K562 (cell line): ENCODE results near the gene SLC6A1. TPM values are rescaled to one million over a fixed set of nuclear protein-coding genes. Genes with fewer than 3 reads are reported as not detected.
"Not testable (repeated sequence)": the region's sequence is repeated elsewhere in the genome, so short reads cannot be mapped to it uniquely, and the experiment has no call there.

Experiments used
- ATAC-seq: fragments of 200-7000 bp; cut with Tn5 transposase; 3 replicates; pipeline ENCODE4 v1.9.1; 2020; ENCODE audit warnings: moderate library complexity
- BruUV-seq: library from RNA; stranded (reverse); fragments of 400-500 nt; replicated peaks from 2 replicates; lab custom pipeline; 2021; lab: Mats Ljungman, UMichigan
- CTCF ChIA-PET: fragments of 300-600 bp; formaldehyde crosslinking; extraction: SDS; loops from one replicate; lab custom pipeline; 2021; ENCODE audit warnings: low intra/inter-chr PET ratio; lab: Yijun Ruan, JAX
- POLR2A ChIA-PET: fragments of 300-600, 350-650 bp; sonication (Branson Sonifier 250); formaldehyde crosslinking; extraction: SDS; loops from one replicate; lab custom pipeline; 2021; ENCODE audit warnings: antibody characterized with exemption, inconsistent platforms; lab: Yijun Ruan, JAX
- DNase-seq, 4 experiments: peaks; one replicate each; pipeline versions ENCODE4 v3.0.0 to v3.0.0-alpha.2; 2011 to 2018; ENCODE audit warnings: low spot score in 3 of 4, mixed read lengths in 3 of 4; ENCODE audit errors: extremely low read depth in 1 of 4
- FAIRE-seq: peaks from 2 replicates; lab custom pipeline; 2011; peaks lifted over from hg19 to GRCh38; lab: Jason Lieb, UNC
- H2AFZ ChIP-seq: 2 replicates; pipeline ENCODE4 v1.6.0; 2011; ENCODE audit warnings: low read depth, low read length, control low read depth, inconsistent platforms
- H3K27ac ChIP-seq: fragments of 200-600 bp; 3 replicates; pipeline ENCODE4 v1.8.0; 2011; ENCODE audit warnings: low read depth, mild to moderate bottlenecking, control low read depth, inconsistent platforms, low read length, moderate library complexity, mixed read lengths; ENCODE audit errors: extremely low read depth
- H3K27me3 ChIP-seq, 2 experiments: fragments of 300-600 bp in 1 of 2; 2 replicates in 1 of 2; 3 replicates in 1 of 2; pipeline versions ENCODE4 v1.6.0 to v1.8.0; 2011; ENCODE audit warnings: inconsistent platforms in 2 of 2, low read length in 2 of 2, mild to moderate bottlenecking in 1 of 2, mixed read lengths in 1 of 2, moderate library complexity in 1 of 2; ENCODE audit not compliant: control insufficient read depth in 2 of 2, insufficient read depth in 2 of 2
- H3K36me3 ChIP-seq: fragments of 300-600 bp; 3 replicates; pipeline ENCODE4 v1.8.0; 2011; ENCODE audit warnings: mild to moderate bottlenecking, low read length, inconsistent platforms; ENCODE audit not compliant: control insufficient read depth, insufficient read depth
- H3K4me1 ChIP-seq, 2 experiments: fragments of 200-600 bp in 1 of 2; replicated peaks in 1 of 2; 2 replicates in 1 of 2; 3 replicates in 1 of 2; pipeline versions ENCODE4 v1.5.1 to v1.8.0; 2011; ENCODE audit warnings: inconsistent platforms in 2 of 2, low read length in 2 of 2, mild to moderate bottlenecking in 1 of 2, mixed read lengths in 1 of 2, moderate library complexity in 1 of 2; ENCODE audit not compliant: control insufficient read depth in 2 of 2, insufficient read depth in 2 of 2
- H3K4me2 ChIP-seq: 2 replicates; pipeline ENCODE4 v1.6.1; 2011; ENCODE audit warnings: low read length, control low read depth, inconsistent platforms, mixed read lengths; ENCODE audit not compliant: insufficient read depth
- H3K4me3 ChIP-seq: fragments of 200-600 bp; sonication (generic), shearing (Covaris generic); 2 replicates; pipeline ENCODE4 v1.5.1; 2016; ENCODE audit warnings: control low read depth, inconsistent platforms
- H3K79me2 ChIP-seq: fragments of 200-600 bp; 3 replicates; pipeline ENCODE4 v1.8.0; 2011; ENCODE audit warnings: low read length, inconsistent platforms; ENCODE audit not compliant: control insufficient read depth, insufficient read depth
- H3K9ac ChIP-seq, 2 experiments: 2 replicates each; pipeline versions ENCODE4 v1.6.0 to v1.6.1; 2011; ENCODE audit warnings: low read depth in 2 of 2, low read length in 2 of 2, control low read depth in 1 of 2, inconsistent platforms in 1 of 2, mild to moderate bottlenecking in 1 of 2, mixed read lengths in 1 of 2; ENCODE audit not compliant: insufficient read depth in 1 of 2
- H3K9me1 ChIP-seq: one replicate; pipeline ENCODE4 v1.6.0; 2011; ENCODE audit warnings: inconsistent platforms, mild to moderate bottlenecking, low read length, moderate library complexity; ENCODE audit not compliant: control insufficient read depth, insufficient read depth
- H3K9me3 ChIP-seq: replicated peaks from 2 replicates; pipeline ENCODE4 v1.5.1; 2011; ENCODE audit warnings: low read depth, low read length, inconsistent platforms; ENCODE audit not compliant: control insufficient read depth, insufficient read depth
- H4K20me1 ChIP-seq: replicated peaks from 2 replicates; pipeline ENCODE4 v1.6.1; 2011; ENCODE audit warnings: low read length, inconsistent platforms, mixed read lengths; ENCODE audit not compliant: control insufficient read depth, insufficient read depth
- BRD4 ChIP-seq: fragments of 200-600 bp; sonication (generic); IDR thresholded peaks from 2 replicates; pipeline ENCODE4 v1.6.1; 2017; ENCODE audit warnings: inconsistent platforms
- CBX3 ChIP-seq, 2 experiments: IDR thresholded peaks; 1 replicate in 1 of 2; 2 replicates in 1 of 2; pipeline ENCODE4 v1.6.1; 2012; ENCODE audit warnings: inconsistent platforms in 2 of 2, low read length in 2 of 2, borderline replicate concordance in 1 of 2, control low read depth in 1 of 2
- CSDE1 ChIP-seq, 2 experiments: fragments of 450-650 bp; IDR thresholded peaks; 2 replicates each; pipeline ENCODE4 v1.6.1; 2016; ENCODE audit warnings: mild to moderate bottlenecking in 1 of 2
- ETV6 ChIP-seq, 3 experiments: fragments of 150-350 bp in 1 of 3; sonication (generic) in 1 of 3; formaldehyde crosslinking in 1 of 3; IDR thresholded peaks; 2 replicates each; pipeline versions ENCODE4 v1.6.1 to v1.8.0; 2014 to 2022; ENCODE audit warnings: borderline replicate concordance in 2 of 3, low read depth in 2 of 3, antibody characterized with exemption in 1 of 3, low read length in 1 of 3, mild to moderate bottlenecking in 1 of 3, missing genetic modification reagents in 1 of 3
- HNRNPLL ChIP-seq: fragments of 200-400 bp; formaldehyde crosslinking; IDR thresholded peaks from 2 replicates; pipeline ENCODE4 v1.6.1; 2017; ENCODE audit warnings: low read length, low read depth, mild to moderate bottlenecking; ENCODE audit not compliant: poor library complexity, severe bottlenecking
- MCM2 ChIP-seq: fragments of 450-650 bp; IDR thresholded peaks from 2 replicates; pipeline ENCODE4 v1.6.1; 2017; ENCODE audit warnings: low read depth, mild to moderate bottlenecking
- MCM7 ChIP-seq, 2 experiments: fragments of 450-650 bp; IDR thresholded peaks; 2 replicates each; pipeline ENCODE4 v1.6.1; 2016 to 2018
- MTA3 ChIP-seq: fragments of 450-650 bp; formaldehyde crosslinking; IDR thresholded peaks from 2 replicates; pipeline ENCODE4 v1.6.1; 2017; ENCODE audit warnings: mild to moderate bottlenecking, borderline replicate concordance
- MXD1 ChIP-seq: fragments of 250-450 bp; sonication (Bioruptor Pico); IDR thresholded peaks from 2 replicates; pipeline ENCODE4 v1.8.0; 2021; ENCODE audit warnings: borderline replicate concordance, mild to moderate bottlenecking, moderate library complexity; ENCODE audit not compliant: poor library complexity, severe bottlenecking
- SIN3B ChIP-seq: fragments of 450-650 bp; IDR thresholded peaks from 2 replicates; pipeline ENCODE4 v1.6.1; 2017; ENCODE audit warnings: low read depth, mild to moderate bottlenecking, moderate library complexity
- SMARCC2 ChIP-seq: fragments of 450-650 bp; IDR thresholded peaks from 2 replicates; pipeline ENCODE4 v1.6.1; 2017; ENCODE audit warnings: antibody characterized with exemption, moderate library complexity, mild to moderate bottlenecking, low read depth
- ZNF644 ChIP-seq: fragments of 200-800 bp; sonication (Bioruptor generic); IDR thresholded peaks from 2 replicates; pipeline ENCODE4 v1.6.1; 2016; ENCODE audit warnings: low read depth, missing genetic modification characterization, missing compliant biosample characterization
- WGBS: fragments of 100-300 bp; shearing (Covaris generic); methylation state at CpG from one replicate; pipeline ENCODE4 v1.1.6; 2016; ENCODE audit warnings: low coverage, mixed read lengths; ENCODE audit not compliant: insufficient coverage; ENCODE audit errors: missing lambda C conversion rate; 5-methylcytosine and 5-hydroxymethylcytosine counted together
- in situ Hi-C: fragments of 300-500 bp; cut with MboI; formaldehyde crosslinking; loops from 4 replicates; pipeline ENCODE4 v1.15.0; 2018; ENCODE audit warnings: inconsistent platforms, mixed read lengths
- intact Hi-C: fragments of 100-400 bp; cut with micrococcal nuclease; formaldehyde crosslinking; loops from 2 replicates; pipeline ENCODE4 v1.14.2; 2022
- polyA plus RNA-seq, 8 experiments: library from polyadenylated mRNA; depleted of rRNA in 4 of 8; stranded (reverse) in 5 of 8; unstranded in 3 of 8; fragments of >200 nt; fragmentation: Nextera tagmentation in 2 of 8; fragmentation: Illumina TruSeq in 1 of 8; extraction: Ambion mirVana in 2 of 8; extraction: Trizol in 1 of 8; gene quantifications; 2 replicates each; pipeline versions ENCODE4 v1.2.1 to v1.2.3, GENCODE V29; 2011 to 2014; ENCODE audit warnings: inconsistent platforms in 1 of 8, missing spikeins in 1 of 8
- total RNA-seq, 7 experiments: library from RNA; depleted of rRNA in 6 of 7; stranded (reverse); fragments of >200 nt in 6 of 7; fragmentation: Illumina TruSeq in 2 of 7; extraction: Trizol in 2 of 7; gene quantifications; 2 replicates each; pipeline versions ENCODE4 v1.2.1 to v1.2.3, GENCODE V29; 2011 to 2021; ENCODE audit warnings: low replicate concordance in 1 of 7

Gene SLC6A1
- total and polyA plus RNA-seq, 9 of the 15 experiments (the other 6 are each of a cell fraction or from before 2014, with no cell fraction given): not detected

GRCh38 chr3:11060500-11061251 is 68.1 kb downstream of the SLC6A1 start (continued):
- TF ChIP-seq MTA3: 0 out of 2 replicates have a peak, but pooled peaks have one; percentile 20
- no peak for TF ChIP-seq MCM7 (IDR thresholded peaks at IDR 0.05)
- TF ChIP-seq ZNF644: no peak
- TF ChIP-seq MXD1: no peak
- no peak for TF ChIP-seq HNRNPLL
- TF ChIP-seq ETV6 (IDR thresholded peaks at IDR 0.05; ENCODE audit: borderline replicate concordance in 1 of 2, low read depth in 2 of 2, low read length in 1 of 2): no peak
- TF ChIP-seq ETV6 (CRISPR knock-in tag; IDR thresholded peaks at IDR 0.05; ENCODE audit: borderline replicate concordance): no peak
- TF ChIP-seq CBX3 (IDR thresholded peaks at IDR 0.05; ENCODE audit: borderline replicate concordance in 1 of 2, low read length in 2 of 2): no peak
- no peak for TF ChIP-seq BRD4
- TF ChIP-seq SIN3B: no peak
- no peak for TF ChIP-seq MCM2
- TF ChIP-seq SMARCC2: no peak
- no peak for TF ChIP-seq CSDE1 (IDR thresholded peaks at IDR 0.05)
- TF ChIP-seq, all 486 proteins: peak for 12

DNA sequence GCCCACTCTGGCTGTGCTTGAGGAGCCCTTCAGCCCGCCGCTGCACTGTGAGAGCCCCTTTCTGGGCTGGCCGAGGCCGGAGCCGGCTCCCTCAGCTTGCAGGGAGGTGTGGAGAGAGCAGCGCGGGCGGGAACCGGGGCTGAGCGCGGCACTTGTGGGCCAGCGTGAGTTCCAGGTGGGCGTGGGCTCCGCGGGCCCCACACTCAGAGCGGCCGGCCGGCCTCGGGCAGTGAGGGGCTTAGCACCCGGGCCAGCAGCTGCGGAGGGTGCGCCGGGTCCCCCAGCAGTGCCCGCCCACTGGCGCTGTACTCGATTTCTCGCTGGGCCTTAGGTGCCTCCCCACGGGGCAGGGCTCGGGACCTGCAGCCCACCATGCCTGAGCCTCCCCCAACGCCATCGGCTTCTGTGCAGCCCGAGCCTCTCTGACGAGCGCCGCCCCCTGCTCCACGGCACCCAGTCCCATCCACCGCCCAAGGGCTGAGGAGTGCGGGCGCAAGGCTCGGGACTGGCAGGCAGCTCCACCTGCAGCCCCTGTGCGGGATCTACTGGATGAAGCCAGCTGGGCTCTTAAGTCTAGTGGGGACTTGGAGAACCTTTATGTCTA is 68.8 kb downstream of the SLC6A1 start:
- FAIRE-seq, DNase-seq, H3K36me3 ChIP-seq, BruUV-seq, H3K9me3 ChIP-seq, H3K9ac ChIP-seq, H3K79me2 ChIP-seq, H3K4me3 ChIP-seq, H3K27ac ChIP-seq, H2AFZ ChIP-seq, H3K9me1 ChIP-seq, intact Hi-C loops, ATAC-seq, H4K20me1 ChIP-seq, H3K4me1 ChIP-seq: not testable (repeated sequence)
- WGBS: 9% methylated on average over 29 of the region's 41 CpGs
- Histone ChIP-seq H3K4me2 (peak overlapping the region; percentile 22; the same call in 1 of the 2 replicates), H3K27me3 (peaks cover 0 to 16% of the 10 kb centered on the region in 2 experiments; a peak in 1 of 5 replicates)
- ChIA-PET POLR2A (interaction anchor here (1.1 kb wide), 1 partner anchor 416 kb away, joined by 3 read pairs; no protein-coding TSS in a partner anchor), CTCF (interaction anchor here (2.3 to 3.7 kb wide), 2 partner anchors 116 to 591 kb away, joined by 15 read pairs; no protein-coding TSS in a partner anchor)
- in situ Hi-C loops: loop anchor here (5.0 to 10.0 kb wide), 2 partner anchors 304 to 593 kb away; no protein-coding TSS in a partner anchor
